ENCODE results near the gene VPS8.

GRCh38 chr3:185084402-185084801, 272.4 kb downstream of the VPS8 start:
- TF ChIP-seq POLR2A (IDR thresholded peaks at IDR 0.05; ENCODE audit: low read length) = no peak
- TF ChIP-seq BHLHE40 (IDR thresholded peaks at IDR 0.05; ENCODE audit: low read depth, low read length) = no peak
- no peak for TF ChIP-seq CTCF (IDR thresholded peaks at IDR 0.05)
- no peak for TF ChIP-seq GATA3 (IDR thresholded peaks at IDR 0.05; ENCODE audit: borderline replicate concordance)
- TF ChIP-seq JUN (IDR thresholded peaks at IDR 0.05) = no peak
- TF ChIP-seq, protein P1, sequence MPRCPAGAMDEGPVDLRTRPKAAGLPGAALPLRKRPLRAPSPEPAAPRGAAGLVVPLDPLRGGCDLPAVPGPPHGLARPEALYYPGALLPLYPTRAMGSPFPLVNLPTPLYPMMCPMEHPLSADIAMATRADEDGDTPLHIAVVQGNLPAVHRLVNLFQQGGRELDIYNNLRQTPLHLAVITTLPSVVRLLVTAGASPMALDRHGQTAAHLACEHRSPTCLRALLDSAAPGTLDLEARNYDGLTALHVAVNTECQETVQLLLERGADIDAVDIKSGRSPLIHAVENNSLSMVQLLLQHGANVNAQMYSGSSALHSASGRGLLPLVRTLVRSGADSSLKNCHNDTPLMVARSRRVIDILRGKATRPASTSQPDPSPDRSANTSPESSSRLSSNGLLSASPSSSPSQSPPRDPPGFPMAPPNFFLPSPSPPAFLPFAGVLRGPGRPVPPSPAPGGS (IDR thresholded peaks at IDR 0.05) = no peak
- no peak for TF ChIP-seq CBX8 (IDR thresholded peaks at IDR 0.05)
- TF ChIP-seq ESRRA (IDR thresholded peaks at IDR 0.05; ENCODE audit: borderline replicate concordance, low read length) = no peak
- TF ChIP-seq, protein P2, sequence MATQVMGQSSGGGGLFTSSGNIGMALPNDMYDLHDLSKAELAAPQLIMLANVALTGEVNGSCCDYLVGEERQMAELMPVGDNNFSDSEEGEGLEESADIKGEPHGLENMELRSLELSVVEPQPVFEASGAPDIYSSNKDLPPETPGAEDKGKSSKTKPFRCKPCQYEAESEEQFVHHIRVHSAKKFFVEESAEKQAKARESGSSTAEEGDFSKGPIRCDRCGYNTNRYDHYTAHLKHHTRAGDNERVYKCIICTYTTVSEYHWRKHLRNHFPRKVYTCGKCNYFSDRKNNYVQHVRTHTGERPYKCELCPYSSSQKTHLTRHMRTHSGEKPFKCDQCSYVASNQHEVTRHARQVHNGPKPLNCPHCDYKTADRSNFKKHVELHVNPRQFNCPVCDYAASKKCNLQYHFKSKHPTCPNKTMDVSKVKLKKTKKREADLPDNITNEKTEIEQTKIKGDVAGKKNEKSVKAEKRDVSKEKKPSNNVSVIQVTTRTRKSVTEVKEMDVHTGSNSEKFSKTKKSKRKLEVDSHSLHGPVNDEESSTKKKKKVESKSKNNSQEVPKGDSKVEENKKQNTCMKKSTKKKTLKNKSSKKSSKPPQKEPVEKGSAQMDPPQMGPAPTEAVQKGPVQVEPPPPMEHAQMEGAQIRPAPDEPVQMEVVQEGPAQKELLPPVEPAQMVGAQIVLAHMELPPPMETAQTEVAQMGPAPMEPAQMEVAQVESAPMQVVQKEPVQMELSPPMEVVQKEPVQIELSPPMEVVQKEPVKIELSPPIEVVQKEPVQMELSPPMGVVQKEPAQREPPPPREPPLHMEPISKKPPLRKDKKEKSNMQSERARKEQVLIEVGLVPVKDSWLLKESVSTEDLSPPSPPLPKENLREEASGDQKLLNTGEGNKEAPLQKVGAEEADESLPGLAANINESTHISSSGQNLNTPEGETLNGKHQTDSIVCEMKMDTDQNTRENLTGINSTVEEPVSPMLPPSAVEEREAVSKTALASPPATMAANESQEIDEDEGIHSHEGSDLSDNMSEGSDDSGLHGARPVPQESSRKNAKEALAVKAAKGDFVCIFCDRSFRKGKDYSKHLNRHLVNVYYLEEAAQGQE (IDR thresholded peaks at IDR 0.05) = no peak
- TF ChIP-seq HMGXB4 (CRISPR knock-in tag; IDR thresholded peaks at IDR 0.05; ENCODE audit: borderline replicate concordance) = no peak
- TF ChIP-seq NPAS2 (CRISPR knock-in tag; IDR thresholded peaks at IDR 0.05; ENCODE audit: borderline replicate concordance) = no peak
- no peak for TF ChIP-seq JUNB (IDR thresholded peaks at IDR 0.05)

Data from A549 (cell line).